AG08396 (cell line): Measurements from ENCODE around the gene ZNF236.
A peak's percentile ranks its signal among the peaks of the same experiment; 100 is the strongest.
"Not testable (repeated sequence)": the region's sequence is repeated elsewhere in the genome, so short reads cannot be mapped to it uniquely, and the experiment has no call there.

Experiments used
- DNase-seq: peaks from one replicate; pipeline ENCODE4 v3.0.0; 2012; ENCODE audit warnings: low spot score, mixed read lengths

Gene ZNF236

DNA sequence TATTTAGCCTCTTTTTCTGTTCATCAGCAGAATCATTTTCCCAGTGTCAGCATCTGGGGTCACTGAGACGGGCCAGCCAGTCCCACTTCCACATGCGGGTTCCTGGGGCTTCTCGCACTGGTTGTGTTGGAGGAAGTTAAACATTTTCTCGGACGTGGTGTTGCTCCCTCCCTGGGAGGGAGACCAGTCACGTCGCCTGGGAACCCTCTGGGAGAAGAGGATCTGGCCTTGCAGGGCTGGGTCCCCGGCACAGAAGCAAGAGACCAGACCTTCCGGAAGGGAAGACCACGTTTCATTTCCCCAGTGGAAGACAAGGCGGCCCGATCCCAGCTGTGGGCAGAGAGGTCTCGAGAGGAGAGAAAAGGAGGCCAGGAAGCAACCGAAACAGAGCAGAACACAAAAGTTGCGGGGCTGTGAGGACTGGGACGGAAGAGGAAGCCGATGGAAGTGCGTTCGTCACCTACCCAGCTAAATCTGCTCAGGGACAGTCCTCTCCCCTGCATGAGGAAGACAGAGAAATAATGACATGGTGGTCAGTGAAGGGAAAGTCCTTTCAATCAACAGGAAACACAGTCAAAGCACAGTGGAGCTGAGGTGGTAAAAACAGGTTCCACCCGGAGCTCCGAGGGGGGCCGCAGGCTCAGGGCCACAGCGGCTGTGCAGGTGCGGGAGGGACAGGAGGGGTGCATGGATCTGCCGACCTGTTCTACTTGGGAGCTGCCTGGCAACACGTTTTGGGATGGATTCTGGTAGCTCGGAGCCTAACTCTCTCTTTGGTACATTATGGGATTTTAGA is 165.9 kb downstream of the ZNF236 start:
- no peak for DNase-seq

DNA sequence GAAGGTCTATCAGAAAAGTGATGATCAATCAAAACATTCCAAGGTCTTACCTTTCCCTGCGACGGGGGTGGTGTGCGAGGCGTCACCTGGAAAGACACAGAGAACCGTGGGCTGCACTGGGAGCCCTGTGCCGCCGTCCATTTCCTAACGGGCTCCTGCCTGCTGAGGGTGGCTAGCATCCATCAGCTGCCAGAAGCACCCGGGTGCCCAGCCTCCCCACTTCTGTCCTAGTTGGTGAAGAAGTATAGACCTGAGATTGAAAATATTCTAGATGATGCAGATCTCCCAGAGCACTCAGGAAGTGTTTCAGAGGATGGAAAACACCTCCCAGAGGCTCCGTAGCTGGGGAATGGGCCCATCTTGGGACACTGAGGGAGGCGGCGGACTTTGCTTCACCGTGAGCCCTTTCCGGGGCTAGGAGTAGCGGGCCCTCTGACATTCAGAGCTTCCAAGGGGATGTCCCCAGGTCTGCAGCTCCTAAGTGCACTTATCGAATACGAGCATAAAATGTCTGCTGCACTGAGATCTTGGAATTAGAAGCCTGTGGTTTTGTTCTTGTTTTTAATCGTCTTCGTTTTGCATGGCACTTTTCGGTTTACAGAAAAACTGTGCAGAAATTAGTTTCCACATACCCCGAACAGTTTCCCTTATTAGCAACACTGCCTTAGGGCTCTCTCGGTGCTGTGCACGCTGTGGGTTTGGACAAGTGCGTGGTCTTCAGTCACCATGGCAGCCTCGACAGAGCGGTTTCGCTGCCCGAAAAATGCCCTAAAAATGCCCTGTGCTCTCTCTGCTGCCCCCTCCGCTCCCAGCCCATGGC is 166.7 kb downstream of the ZNF236 start:
- no peak for DNase-seq

DNA sequence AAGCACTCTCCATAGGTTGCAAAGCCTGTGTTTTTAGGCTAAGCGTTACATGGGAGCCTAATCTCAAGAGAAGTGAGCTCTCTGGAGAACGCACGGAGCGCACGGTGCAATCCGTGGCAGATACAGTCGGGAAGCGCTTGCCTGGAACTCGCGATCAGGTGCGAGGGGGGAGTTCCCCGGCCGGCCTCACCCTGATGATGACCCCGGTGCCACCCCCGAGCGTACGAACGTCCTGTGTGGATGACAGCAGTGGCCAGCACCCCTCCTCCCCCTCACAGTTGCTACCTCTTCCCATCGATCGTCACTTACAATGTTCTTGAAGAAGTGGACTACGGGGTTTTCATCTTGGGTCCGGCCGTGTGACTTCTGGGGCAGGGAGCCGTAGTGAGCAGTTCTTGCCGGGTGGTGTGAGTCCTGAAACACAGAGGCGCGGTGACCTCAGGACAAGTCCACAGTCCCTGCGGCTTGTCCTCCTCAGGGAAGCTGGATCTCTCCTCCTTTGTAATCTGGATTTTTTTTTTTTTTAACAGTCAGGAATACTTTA is 167.4 kb downstream of the ZNF236 start:
- no peak for DNase-seq

DNA sequence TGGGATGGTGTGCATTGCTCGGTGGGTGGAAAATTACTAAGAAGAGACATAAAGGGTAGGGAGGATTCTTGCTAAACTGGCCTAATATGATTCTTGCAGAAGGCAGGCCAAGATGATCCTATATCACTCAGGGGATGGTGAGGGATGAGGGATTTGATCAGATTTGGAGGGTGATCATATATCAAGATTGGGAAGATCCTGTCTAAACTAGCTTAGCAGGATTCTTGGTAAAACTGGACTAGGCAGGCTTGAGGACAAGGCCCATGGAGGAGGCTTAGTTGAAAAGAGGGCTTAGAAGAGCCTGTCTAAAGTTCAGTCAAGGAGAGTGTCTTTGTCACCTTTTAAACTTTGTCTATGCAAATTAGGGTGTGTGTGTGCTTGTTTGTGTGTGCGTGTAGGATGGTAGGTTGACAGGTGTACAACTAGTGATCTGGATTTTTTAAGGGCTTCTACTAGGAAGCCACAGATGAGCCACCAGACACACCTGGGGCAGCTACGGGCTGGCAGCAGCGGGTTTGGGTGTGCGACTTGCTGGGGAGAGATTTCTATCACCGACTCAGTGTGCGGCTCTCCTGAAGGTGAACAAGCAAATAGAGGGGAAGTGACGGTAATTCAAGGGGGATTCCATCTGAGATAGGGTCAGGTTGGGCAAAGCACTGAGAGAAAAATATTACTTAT is 168.1 kb downstream of the ZNF236 start:
- DNase-seq = not testable (repeated sequence)

DNA sequence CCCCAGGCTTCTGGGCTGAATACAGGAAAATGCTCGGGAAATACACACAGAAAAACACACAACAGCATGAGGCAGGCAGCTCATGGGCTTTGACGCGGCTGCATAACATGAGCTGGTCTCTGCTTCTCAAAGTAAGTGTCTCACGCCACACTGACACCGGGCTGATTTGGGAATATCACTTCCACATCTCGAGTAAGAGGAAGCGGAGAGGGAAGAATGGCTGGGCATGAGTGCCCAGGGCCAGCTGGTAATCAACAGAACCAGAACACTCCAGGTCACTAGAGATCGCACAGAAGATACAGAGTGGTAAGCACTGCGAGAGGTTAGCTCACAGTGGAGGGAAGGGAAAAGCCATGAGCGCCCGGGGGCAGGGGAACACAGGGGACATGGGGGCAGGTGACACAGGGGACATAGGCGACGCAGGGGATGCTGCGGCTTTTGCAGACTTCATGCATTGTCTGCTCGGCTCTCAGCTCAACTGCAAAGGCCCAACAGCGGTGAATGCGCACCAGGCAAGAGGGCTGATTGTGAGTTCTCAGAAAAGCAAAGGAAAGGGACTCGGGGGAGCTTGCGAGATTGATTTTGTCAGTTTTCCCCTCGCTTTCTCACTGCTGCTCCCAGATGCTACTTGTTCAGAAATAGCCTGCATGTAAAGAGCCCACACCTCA is 168.8 kb downstream of the ZNF236 start:
- no peak for DNase-seq

DNA sequence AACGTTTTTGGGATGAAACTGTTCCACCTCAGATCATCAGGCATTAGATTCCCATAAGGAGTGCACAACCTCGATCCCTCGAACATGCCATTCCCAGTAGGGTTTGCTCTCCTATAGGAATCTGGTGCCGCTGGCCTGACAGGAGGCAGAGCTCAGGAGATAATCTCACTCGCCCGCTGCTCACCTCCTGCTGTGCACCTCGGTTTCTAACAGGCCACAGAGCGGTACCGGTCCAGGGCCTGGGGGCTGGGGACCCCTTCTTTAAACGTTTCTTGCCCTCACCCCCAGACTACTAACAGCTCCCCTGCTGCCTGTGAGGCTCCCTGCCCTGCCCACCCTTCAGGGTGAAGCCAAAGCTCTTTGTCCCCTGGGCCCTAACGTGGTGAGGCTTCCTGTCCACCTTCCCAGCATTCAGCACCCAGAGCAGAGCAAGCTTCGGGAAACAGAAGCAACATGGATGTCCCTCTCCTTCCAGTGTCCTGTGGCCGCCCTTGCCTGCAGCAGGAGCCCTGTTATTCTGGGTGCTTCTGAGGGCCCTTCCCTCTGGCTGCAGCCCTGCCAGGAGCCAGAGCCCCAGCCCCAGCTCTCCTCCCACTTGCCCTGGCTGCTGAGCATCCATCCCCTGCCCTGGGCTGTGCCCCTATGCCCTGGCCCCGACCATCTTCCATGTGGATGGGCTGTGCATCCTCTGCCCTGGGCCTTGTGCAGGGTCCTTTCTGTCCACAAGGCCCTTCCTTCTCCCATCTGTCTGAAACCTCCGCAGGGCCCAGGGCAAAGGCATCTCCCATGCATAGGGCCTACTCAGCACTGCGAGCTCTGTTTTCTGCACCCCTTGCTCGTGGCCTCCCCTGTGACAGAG is 170.1 kb downstream of the ZNF236 start:
- DNase-seq = no peak

DNA sequence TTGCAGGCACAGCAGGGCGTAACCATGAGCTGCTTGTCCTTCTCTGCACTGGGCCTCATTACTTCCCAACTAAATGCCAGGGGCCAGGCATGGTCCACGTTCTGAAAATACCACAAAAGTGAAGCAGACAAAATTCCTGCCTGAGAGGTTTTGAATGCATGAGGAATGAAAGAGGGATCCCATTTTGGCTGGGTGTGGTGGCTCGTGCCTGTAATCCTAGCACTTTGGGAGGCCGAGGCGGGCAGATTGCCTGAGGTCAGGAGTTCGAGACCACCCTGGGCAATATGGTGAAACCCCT is 170.7 kb downstream of the ZNF236 start:
- DNase-seq = no peak

DNA sequence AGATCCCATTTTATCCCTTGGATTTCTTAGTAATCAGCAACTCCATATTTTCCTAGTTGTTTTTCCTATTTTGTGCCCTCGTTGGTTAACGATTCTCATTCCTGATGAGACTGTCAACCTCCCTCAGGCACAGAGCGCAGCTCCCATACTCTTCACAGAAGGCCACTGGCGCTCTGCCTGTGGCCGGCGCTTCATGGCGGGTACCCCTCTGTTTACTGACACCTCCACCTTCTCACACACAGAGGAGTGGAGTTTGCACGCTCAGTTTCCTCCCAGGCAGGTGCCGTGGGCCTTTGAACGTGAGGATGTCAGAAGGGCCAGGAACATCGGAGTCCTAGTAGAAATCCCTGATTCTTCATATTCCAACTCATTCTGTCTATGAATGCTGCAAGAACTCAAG is 171.2 kb downstream of the ZNF236 start:
- DNase-seq = no peak

DNA sequence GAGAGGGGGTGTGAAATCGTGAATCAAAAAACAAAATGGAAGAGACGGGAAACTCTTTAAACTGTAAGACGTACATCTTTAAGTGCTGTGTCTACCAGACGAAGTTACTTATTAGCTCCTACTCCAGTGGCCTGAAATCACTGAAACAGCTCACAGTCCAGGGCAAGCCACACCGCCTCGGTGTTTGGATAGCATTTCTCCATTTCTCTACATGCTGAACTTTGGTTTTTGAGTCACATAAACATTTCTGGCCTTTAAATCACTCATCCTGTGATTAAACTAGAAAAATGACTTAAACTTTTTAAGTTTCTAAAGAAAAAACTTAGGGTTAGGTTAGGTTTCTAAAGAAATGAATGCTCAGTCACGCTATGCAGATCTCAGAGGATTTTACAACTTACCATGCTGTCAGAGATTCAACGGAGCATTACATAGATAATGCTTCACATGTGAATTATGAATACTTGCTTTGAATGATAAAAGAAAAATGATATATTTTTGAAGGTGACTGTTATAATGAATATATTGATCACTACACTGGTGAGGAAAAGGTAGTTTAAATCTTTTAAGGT is 171.8 kb downstream of the ZNF236 start:
- no peak for DNase-seq

DNA sequence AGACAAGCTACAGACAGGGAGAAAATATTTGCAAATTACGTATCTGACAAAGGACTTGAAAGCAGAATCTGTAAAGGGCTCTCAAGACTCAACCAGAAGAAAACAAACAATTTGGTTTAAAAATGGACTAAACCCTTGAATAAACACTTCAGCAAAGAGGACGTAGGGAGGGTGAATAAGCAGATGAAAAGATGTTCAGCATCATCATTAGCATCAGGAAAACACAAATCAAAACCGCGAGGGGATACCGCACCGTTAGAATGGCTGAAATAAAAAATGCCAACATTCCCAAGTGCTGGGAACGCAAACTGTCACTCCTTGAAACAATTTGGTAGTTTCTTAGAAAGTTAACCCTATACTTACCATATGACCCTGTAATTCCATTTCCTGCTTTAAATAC is 173.5 kb downstream of the ZNF236 start:
- no peak for DNase-seq

DNA sequence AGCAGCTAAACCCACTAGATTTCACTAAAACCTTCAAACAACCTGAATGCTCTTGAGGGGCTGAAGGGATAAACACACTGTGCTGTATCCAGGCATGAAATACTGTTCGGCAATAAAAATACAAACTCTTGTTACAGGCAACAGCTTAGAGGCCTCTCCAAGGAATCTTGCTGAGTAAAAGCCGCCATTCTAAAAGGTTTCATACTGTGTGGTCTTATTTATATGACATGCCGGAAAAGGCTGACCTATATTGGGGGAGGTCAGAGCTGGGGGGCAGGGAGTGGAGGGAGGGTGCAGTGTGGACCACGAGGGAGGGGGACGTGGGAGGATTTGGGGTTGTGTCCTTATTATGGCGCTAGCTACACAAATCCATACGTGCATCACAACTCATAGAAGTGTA is 174.1 kb downstream of the ZNF236 start:
- no peak for DNase-seq

DNA sequence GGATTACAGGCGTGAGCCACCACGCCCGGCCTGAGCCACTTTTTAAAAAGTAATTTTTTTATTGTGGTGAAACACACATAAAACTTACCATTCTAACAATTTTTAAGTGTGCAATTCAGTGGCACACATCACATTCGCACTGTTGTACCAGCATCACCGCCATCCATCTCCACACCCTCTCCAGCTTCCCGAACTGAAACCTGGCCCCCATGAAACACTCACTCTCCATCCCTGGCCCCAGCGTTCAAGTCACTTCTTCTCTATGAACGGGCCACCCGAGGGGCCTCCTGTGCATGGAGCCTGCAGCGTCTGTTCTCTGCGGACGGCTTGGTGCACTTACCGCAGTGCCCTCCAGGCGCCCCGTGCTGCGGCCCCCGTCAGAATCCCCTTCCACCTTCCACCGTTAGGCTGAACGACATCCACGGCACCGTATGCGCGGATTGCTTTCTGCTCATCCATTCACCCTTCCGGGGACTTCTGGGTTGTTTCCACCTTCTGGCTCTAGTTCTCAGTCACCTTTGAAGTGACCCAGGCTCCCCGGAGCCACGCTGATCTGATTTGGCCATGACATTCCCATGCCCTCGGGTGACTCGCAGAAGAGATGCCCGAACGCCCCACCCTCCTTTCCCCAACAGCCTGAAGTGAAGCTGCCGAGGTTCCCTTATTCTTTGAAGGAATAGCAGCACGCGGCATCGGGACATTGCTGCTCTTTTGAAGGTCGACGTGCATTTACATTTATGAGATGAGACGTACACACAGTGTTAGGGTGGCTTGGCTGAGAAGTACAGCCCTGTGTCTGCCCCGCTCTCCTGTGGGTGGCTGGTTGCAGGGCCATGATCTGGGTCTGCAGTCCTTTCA is 175.8 kb downstream of the ZNF236 start:
- DNase-seq = no peak

DNA sequence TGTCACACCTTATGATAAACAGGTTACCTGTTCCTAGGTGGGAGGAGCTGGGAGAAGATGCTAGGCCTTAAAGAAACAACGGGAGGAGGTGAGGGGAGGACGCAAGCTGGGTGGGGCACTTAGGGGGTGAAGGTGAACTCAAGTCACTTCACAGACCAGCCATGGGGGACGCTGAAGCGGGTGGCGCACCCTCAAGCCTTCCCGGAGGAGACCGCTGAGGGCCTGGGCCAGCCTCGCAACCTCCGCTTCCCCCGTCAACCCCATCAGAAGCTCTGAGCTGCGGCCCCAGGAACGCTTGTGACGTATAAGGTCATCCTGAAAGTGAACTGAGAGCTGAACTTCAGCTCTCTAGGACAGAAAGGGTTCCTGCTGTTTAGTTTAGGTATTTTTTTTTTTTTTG is 176.7 kb downstream of the ZNF236 start:
- no peak for DNase-seq

DNA sequence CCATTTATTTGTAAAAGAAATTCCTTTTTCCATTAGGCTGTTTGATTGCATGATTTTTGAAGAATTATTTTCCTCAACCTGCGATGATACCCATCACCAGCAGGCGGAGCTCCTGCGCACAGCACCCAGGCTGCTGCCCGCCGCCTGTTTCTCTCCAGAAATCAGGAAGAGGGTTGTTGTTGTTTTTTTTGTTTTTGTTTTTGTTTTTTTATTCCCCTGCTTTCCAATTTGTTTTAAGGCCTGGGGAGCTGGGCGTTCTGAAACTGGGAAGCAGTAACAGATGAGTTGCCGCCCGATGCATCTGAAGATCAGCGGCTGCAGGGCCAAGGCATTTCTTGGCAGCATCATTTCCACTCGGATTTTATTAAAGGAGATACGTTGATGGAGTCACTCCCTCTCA is 178.2 kb downstream of the ZNF236 start:
- DNase-seq = peak; percentile 82

DNA sequence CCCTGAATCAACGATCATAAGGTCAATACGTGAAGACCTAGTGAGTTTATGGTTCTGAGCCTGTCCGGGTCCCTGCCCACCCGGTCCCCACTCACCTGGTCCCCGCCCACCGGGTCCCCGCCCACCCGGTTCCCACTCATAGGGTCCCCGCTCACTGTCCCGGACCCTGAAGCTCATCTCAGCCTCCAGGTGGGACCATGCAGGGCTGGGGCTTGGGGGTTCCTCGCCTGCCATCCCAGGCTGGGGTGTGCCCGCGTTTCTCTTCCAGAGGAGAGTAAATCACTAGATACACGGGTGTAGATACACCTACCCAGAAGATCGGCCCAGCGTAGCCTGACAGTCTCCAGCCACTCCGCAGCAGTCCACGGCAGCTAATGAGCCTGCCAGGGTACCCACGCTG is 178.7 kb downstream of the ZNF236 start:
- DNase-seq = no peak

DNA sequence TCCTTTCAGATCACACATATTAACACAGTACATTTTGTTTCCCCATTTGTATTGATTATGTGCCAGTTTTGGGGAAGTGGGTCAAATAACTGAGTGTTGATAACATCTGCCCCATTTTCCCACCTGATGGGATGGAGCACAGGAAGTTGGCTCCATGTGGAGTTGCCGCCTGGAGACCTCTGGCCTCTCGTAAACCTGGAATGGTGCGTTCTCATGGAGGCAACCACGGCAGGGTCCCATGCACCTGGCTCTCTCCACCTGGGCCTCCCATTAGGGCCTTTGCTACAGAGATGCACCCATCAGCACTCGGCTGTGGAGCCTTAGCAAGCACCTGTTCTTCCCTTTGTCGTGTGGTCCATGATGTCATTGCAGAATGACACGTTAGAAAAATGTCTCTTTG is 179.6 kb downstream of the ZNF236 start:
- no peak for DNase-seq

DNA sequence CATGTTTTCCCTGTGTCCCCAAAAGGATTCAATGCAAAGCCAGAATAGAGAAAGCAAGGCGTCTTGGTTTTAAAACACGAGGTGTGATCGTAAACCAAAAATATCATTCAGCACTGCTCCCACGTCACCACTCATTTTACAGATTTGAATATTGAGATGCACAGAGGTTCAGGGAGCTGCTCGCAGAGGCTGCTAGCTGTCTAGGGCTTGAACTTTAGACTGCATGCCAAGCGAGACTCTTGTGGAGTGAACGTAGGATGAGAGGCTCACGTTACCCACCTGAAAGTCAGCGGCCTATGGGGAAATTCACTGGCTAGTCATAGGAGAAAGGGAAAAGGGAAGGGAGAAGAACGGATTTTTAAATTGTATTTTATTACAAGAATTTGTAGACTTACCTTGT is 180.1 kb downstream of the ZNF236 start:
- DNase-seq = no peak

DNA sequence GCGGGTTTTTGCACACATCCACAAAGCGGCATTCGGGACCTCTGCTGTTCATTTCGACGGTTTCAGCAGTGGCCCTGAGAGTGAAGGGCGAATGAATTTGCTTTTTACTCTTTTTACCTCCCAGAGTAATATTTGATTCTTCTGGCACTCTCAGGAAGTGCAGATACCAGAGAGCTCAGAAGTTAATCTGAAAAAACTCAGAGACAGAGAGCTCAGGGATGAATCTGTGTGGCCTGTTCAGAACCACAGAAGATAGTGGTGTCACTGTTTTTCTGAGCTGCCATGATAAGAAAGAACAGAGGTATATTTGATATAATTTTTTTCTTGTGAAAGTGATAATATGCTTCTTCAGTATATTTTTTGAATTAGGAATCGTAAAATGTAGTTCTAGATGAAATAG is 181.0 kb downstream of the ZNF236 start:
- no peak for DNase-seq

DNA sequence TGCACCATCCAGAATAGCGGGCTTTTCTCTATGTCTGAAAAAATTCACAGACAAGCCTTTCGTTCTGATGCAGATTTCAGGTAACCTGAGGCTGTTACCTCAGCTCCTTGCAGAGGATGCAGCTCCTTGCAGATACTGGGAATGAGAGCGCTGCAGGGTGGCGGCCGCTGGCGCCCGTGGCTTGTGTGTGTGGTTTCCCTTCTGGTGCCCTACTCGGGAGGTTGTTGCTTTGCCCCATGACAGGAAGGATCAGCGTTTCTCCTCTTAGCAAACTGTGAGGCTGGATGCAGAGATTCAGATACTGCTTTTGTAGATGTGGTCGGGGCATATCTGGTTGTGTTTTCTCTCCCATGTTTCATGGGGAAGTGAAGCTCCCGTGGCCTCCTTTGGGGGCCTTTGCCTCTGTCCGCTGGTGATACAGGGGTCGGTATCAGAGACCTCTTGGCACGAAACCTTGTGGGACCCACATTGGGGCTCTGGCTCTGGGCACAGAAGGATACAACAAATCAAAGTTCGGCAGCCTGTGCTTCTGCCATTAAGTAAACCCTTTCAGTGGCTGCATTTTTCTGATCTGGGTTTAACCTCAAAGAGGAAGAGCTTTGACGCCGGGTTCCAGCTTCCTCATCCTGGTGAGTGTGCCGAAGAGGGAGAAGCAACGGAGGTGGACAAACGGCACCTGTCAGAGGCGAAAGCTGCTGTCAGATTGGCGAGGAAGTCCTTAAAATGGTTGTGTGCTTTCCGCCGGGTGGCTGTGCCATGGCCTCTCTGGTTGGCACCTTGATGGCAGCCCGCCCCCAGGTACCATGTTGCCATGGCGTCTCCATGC is 182.4 kb downstream of the ZNF236 start:
- DNase-seq = no peak
